CMK (cell line): Measurements from ENCODE around the gene ATF4.
A peak's percentile ranks its signal among the peaks of the same experiment; 100 is the strongest.
"Not testable (repeated sequence)": the region's sequence is repeated elsewhere in the genome, so short reads cannot be mapped to it uniquely, and the experiment has no call there.

Source experiments
- DNase-seq: peaks from one replicate; pipeline ENCODE4 v3.0.0-alpha.2; 2010; ENCODE audit warnings: low read depth

The ATF4 gene

DNA sequence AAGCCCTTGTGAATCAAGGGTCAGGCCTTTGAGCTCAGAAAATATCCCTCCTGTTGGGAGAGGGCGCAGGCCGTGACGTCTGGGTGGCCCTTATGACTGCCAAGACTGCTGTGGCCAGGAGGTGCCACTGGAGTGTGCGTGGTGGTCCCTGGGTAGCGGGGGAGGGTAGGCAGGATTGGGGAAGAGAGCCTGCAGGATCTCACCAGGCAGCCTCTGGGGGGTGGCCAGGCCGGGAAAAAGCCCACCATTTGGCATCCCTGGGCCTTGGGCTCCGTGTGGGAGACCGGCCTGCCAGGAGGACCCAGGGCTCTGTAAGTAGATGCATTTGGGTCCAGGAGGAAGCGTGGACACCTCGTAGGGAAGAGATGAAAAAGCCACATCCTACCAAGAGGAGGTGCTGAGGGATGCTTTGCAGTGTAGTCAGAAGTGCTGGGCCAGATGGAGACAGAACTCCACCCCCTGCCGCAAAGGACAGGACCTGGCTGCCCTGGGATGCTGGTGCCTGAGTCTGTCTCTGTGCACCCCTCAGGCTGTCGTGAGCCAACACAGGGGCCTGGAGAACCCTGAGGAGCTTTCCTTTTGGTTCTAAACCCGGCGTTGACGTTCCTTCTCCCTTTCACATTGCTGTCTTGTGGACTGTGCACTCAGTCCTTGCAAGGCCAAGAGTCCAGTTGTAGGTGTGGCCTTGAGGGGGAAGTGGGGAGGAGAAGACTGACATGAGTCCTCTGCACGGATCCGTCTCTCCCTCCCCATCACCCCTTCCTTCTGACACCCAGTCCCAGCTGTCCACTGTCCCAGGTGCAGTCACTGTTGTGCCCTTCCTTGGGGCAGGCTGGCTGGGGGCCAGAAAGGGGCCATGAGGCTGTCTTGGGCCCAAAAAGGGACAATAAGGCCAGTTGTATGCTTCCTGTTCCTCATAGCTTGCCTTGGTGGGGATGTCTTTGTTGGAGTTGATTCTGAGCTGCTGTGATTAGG is 31.0 kb upstream of the ATF4 start:
- no peak for DNase-seq

DNA sequence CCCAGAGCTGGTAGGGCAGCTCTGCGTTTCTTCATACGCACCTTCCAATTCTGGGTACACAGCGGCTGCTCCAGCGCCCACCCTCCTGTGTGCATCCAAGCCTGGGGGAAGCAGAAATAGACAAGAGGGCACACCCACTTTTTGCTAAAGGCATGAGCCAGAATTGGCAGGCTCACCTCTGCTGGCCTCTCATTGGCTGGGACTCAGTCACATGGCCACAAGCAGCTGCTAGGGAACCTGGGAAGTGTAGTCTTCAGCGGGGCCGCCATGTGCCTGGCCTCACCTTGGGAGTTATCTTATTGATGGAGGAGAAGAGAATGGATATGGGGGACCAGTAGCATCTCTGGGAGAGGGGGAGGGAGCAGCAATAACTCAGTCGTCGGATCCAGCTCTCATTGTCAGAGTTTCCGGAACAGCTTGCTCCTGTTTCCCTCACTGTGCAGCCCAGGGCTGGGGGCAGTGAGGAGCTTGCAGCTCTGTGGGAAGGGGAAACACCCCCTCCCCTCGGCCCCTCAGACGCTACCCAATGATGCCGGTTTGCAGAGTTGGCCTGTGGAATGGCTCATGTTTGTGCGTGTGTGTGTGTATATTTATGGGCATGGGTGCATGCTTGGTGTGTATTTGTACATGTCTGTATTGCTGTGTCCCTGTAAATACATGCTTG is 30.1 kb upstream of the ATF4 start:
- DNase-seq = no peak

DNA sequence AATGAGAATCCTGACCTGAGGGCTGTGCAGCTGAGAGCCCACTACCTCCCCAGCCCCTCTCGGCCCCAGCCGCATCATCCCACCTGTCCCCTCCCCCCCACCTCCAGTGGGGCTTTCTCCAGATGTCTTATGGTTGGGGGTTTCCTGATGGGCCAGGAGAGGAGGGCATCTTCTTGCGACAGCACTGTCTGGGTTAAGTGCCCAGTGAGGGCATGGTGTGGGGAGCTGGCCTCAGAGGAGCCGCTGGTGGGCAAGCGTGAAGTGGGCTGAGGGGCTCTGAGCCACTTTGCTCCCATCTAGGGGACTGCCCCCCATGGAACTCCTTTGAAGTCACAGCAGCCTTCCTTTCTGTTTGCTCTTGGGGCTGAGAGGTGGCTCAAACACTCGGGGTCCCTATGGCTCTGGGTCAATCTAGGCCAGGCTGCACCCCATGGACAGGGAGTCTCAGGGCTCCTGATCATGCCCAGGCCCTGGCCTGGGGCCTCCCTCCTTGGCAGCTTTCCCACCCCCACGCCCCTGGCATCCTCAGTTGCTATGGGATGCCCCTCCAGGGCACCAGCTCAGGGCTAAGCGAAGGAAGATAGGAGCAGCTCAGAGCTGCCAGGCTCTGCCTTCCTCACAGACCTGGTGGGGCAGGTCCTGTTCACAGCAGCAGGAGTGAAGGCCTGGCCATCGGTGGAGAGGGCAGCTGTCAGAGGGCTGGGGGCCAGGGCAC is 29.2 kb upstream of the ATF4 start:
- no peak for DNase-seq

DNA sequence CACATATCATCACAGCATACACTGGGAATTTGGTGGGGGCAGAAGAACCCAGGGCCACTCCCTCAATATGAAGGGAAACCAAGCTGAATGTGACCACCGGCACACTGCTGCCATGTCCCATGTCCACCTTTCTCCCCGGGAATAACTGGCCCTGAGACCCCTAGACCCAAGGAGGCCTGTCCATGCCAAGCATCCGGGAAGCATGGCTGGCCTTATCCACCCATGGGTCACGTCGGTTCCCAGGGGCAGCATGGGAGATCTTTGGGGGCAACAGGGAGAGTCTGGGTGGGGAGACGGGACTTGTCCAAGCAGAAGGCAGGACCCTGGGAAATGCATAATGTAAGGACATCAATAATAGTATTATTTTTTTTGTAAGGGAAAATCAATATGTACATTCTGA is 28.7 kb upstream of the ATF4 start:
- DNase-seq = no peak

DNA sequence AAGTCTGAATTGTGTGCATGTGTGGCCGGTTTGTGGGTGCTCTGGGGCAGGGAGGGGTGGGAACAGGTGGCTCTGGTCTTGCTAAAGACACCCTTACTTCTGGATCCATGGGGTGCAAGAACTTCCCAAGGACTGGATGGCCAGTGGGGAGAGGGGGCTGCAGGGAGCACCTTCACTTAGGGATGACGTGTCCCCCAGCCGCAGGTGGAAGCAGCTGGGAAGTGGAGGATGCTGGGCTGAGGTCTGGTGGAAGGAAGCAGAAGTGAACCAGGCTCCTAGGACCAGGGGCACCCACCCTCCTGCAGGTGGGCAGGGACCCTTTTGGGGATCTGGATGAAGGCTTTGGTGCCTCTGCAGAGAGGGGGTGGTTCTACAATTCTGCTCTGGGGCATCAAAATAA is 28.2 kb upstream of the ATF4 start:
- no peak for DNase-seq

DNA sequence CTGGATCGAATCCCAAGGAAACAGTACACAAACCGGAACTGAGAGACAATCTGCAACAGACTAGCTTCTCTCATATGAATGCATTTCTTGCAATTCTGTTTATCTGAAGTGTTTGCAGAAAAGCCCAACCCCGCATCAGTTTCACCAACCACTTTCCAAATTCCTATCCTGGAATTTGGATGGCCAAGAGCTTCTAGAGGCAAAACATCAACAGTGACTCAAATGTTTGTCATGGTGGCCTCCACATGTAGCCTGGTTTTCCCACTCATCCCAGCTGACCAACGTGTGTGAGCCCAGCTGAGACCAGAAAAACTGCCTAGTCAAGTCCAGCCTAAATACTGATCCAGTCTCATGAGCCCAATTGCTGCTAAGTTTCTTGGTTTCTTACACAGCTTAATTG is 26.6 kb upstream of the ATF4 start:
- no peak for DNase-seq

DNA sequence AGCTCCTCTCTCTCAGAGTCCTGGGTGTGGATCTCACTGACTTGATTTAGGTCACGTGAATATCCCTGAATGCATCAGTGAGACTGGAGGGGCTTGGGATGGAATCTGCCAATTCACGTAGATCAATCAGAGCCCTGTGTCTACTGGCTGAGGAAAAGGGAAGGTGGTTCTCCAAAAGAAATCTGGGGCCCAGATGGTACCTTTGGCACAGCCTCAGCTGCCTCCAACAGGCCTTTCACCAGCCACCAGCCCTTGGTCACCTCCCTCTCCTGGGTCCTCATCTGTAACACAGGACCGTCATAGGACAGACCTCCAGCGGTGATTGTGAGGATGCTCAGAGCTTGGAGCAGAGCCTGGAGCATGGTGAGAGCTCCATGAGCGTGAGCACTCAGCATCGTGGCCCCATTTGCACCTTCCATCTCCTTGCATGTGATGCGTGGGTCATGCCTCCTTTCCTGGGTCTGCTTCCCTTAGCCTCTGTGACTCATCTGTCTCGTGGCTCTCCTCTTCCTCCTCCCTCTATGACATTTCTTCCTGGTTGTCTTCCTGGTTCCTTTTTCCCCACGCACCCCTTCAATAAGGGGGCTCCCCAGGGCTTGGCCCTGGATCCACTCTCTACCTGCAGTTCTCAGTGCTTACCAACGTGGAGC is 25.8 kb upstream of the ATF4 start:
- no peak for DNase-seq

DNA sequence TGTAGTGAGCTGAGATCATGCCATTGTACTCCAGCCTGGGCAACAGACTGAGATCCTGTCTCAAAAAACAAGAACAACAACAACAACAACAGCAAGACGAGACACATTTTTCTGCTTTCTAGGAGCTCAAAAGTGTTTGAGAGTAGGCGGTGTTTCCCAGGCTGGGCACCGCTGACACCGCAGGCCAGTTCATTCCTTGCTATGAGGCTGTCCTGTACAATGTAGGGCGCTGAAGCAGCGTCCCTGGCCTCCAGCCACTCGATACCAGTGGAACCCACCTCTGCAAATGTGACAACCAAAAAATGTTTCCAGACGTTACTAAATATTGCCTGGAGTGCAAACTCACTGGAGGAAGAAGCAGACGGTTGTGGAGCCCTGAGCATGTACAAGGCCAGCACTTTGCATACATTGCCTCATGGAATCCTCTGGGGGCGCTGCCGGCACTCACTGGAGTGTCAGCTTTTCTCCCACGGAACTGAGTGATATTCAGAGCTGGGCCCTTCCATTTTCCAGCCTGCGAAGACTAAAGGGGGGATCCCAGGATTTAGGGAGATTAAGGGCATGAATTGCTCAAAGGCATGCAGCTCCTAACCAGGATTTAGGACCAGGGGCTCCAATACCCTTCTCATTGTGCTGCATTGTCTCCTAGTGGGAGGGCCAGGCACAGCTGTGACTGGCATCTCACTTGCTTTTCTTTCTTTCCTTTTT is 24.1 kb upstream of the ATF4 start:
- no peak for DNase-seq

DNA sequence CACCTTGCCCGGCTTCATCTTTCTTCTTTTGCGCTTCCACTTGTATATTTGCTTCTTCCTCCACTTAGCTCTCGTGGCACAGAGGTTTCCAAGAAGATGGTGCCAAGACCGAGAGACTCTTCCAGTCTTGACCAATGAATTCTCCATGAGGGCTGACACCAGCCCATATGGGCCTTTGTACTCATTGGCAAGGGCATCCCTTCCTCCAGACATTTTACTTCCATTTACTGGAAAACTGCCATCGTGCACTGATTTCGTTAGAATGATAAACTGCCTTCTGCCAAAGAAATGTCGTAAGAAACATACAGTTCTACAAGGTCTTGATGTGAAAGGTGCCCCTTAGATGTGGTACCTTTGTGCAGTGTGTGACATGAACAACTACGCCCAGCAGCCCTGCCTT is 22.9 kb upstream of the ATF4 start:
- no peak for DNase-seq

DNA sequence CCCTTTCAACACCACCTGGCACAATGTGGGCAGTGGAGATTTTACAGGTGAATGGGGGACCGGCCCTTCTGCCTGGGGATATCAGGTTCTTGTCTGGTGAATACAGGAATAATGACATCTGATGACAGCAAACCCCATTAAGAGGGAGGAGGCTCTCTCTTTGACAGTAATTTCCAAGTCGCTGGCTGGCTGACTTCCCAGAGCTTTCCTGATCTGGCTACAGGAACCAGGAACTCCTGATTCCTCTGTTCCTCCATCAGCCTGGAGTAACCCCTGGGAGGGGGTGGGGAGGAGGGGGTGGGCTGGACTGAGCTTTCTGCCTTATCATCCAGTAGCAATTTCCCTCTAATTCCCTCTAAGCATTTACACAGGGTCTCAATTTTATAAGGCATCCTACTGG is 22.0 kb upstream of the ATF4 start:
- no peak for DNase-seq

DNA sequence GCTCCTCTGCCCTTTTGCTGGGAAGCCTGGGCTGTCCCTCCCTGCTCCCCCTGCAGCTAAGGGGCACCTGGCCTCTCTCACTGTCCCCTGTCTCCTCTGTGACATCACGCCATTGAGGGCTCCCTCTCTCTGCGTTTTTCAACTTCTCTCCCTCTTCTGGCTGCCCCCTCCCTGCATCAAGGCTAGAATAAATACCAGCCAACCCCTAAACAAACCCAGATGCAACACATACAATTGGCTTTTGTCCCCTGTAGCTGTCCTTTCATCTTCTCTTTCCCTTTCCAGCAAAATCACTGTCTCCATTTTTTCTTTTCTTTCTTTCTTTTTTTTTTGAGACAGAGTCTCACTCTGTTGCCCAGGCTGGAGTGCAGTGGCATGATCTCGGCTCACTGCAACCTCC is 21.6 kb upstream of the ATF4 start:
- no peak for DNase-seq

DNA sequence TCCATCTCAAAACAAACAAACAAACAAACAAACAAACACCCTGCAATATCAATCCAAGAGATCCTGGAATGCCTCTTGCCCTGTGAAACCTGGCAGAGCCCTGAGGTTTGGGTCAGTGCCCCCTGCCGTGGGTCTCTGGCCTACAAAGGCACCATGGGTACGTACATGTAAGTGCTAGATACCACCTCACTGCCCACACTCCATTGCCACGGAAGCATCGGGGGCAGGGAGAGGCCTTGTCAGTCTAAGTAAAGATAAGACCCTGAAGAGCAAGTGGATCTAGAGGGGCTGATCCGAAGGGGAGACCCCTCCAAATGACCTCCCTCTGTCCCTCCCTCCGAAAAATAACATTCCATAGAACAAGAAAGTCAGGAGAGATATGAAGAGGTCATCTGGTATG is 20.3 kb upstream of the ATF4 start:
- DNase-seq = no peak

DNA sequence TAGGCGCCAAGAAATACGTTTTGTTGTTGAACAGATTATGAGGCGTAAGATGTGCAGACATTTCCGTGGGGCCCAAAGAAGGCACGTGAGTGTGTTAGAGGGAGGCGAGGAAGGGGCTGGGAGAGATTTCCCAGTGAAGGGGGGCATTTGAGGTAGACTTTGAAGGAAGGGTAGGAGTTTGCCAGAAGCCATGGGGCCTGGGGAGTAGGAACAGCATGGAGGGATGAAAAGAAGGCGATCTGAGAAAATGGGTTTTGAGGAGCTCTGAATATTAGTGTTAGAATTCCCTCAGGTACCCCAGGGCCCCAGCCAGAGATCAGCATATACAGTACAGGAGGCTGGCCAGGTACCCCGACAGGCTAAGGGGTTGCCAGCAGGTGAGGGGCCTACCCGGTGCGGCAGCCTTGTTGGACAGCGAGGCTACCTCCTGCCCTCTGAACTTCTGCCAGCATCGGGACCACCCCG is 18.7 kb upstream of the ATF4 start:
- DNase-seq = no peak

DNA sequence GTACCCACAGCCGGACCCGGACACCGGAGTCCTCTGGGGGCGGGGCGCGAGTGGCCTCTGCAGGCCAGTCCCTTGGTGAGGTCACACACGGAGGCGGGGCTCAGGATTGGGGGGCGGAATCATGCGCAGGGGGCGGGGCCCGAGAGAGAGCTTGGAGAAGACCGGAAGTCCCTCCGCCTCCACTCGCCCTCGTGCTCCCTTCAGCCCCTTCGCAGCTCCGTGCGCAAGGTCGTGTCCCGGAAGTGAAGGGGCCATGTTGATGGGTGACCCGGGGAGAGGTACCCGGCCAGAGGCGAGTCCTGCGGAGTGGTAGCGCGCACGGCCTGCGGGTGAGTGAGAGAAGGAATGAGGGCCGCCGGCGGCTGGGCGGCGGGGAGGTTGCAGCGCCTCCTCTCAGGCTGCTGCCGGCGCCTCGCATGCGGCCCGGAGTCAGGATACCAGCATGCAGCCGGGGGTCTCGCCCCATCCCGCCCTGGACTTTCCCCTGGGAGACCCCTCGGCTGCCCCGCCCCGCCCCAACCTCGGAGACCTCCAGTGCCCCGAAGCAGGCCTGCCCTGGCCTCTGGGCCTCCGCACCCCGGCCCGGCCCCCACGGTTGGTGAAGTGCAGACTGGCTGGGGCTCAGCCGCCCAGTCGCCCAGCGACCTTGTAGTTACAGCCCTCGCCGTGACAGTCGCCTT is 18.1 kb upstream of the ATF4 start, which contains the start of gene MIEF1:
Gene MIEF1, plus strand, starts transcription at position 182 of the 680 bp plus-strand sequence. CDS start 9,005 bp downstream, outside the sequence.
- peak; percentile 97 for DNase-seq

DNA sequence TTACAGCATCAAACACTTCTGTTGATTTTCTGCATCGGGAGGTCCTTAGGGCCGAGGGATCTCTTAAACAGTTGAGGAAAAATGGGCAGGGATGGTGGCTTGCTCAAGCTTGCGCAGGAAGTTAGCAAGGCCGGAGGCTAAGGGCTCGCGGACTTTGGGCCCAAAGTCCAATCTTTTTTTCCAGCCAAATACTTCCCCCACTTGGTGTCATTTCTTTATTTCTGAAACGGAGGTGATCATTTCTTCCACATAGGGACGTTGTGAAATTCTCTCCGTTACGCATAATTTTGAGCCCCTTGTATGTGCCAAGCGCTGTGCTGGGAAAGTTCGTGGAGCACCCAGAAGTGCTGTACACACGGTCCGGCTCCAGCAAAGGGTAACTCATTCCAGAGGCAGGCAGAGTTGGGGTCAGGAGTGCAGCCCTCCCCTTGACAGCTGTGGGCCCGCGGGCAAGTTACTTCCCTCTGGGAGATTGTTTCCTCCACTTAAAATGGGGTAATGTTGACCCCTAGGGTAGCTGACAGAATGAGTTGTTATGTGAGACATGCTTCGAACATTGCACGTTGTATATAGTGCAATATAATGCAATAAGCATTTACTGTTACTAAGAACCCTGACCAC is 17.5 kb upstream of the ATF4 start:
- no peak for DNase-seq

DNA sequence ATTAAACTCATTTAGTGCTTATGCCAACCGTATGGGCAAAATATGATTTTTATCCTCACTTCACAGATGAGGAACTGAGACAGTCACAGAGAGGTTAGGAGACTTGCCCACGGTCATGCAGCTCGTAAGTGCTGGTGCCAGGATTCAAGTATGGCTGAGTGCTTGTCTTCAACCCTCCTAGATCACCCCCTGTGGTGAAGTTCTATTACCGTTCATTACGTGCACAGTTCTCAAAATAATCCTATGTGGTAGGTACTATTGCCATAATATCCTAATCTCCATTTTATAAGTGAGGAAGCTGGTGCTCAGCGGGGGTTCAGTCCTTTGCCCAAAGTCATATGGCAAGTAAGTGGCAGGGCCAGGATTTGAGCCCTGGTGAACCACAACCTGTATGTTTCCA is 16.7 kb upstream of the ATF4 start:
- DNase-seq = no peak

DNA sequence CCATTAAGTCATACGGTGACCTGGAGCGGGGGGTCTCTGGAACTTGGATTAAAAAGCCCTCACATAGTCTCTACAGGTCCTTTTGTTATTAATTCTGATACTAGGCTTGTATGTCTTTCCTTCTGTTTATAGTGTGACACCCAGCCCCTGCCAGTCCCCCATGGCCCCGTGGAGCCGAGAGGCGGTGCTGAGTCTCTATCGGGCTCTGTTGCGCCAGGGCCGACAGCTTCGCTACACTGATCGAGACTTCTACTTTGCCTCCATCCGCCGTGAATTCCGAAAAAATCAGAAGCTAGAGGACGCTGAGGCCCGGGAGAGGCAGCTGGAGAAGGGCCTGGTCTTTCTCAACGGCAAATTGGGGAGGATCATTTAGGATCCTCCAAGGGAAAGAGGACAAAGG is 16.3 kb upstream of the ATF4 start:
- DNase-seq = no peak

DNA sequence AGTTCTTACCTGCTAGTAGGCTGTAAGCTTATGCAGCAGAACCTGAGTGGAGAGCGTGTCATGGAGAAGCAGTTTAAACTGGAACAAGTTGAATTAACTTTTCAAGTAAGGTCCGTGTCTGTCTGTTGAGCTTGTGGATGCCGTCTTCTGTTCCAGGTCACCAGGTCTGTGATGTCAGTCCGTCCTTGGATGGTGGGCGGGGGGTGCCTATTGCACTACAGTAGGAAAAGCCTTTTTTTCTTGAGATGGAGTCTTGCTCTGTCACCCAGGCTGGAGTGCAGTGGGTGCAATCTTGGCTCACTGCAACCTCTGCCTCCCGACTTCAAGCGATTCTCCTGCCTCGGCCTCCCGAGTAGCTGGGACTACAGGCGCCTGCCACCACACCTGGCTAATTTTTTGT is 13.3 kb upstream of the ATF4 start:
- DNase-seq = not testable (repeated sequence)

DNA sequence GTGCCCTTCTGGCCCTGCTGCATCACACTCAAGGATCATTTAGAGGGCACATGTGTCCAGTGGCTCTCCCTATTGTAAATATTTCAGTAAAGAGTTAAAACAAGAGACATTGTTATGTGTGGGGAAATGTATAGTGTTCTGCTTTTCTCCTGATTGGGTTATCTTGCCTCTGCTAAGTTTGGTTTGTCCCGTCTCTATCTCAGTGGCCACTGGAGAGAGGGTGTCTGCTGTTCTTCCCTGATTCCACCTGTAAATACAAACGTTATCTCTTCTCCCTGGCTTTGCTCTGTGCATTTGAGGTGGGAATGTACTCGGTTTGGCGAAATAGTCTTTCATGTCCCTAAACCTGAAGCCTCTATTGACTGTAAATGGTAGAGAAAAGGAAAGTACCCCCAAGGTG is 12.0 kb upstream of the ATF4 start:
- no peak for DNase-seq

DNA sequence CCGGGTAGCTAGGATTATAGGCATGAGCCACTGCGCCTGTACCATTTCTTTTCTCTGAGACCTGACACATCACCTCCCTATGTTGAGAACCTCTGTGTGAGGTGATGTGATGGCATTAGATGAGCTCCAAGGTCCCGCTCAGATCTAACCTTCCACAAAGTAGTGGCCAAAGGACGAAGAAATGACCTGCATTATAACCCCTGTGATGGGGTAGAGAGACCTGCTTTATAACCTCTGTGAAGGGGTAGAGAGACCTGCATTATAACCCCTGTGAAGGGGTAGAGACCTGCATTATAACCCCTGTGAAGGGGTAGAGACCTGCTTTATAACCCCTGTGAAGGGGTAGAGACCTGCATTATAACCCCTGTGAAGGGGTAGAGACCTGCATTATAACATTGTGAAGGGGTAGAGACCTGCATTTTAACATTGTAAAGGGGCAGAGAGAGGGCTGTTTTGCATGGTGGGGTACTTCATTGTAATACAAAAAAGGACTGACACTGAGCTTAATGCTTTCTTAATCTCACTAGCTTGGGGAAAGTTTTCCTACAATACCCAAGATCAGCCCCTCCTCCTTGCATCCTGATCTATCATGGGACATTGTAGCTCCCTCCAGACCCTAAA is 9.7 kb upstream of the ATF4 start:
- DNase-seq = no peak
